ENCODE measurements around the gene MED15. TPM values are rescaled to one million over a fixed set of nuclear protein-coding genes. Genes with fewer than 3 reads are reported as not detected.

MED15 gene
- polyA plus RNA-seq, 2 of the 4 experiments (the other 2 are of a cell fraction), result 10.7 to 29.7 TPM

GRCh38 chr22:20625270-20625669, 117.9 kb downstream of the MED15 start:
- no peak for ATAC-seq
- 54% methylated on average over 4 of the region's 4 CpGs for WGBS (ENCODE audit: missing lambda C conversion rate)
- Histone ChIP-seq H3K9me3 (no peaks in the 10 kb centered on the region), H3K4me1 (no peaks in the 10 kb centered on the region), H3K4me3 (no peak overlapping the region), H3K4me2 (no peak overlapping the region), H3K27ac (no peak overlapping the region)
- ChIA-PET CTCF (interaction anchor here (2.5 kb wide), 1 partner anchor 19 kb away, joined by 7 read pairs; no protein-coding TSS in a partner anchor), POLR2A (no interaction called here)
- FAIRE-seq, result no peak
- no peak for DNase-seq (ENCODE audit: low read depth in 1 of 2, low spot score in 1 of 2)
- TF ChIP-seq HMGXB4 (CRISPR knock-in tag; IDR thresholded peaks at IDR 0.05; ENCODE audit: borderline replicate concordance) (no peak), RFX5 (IDR thresholded peaks at IDR 0.05) (no peak), FOSB (CRISPR knock-in tag; IDR thresholded peaks at IDR 0.05) (no peak), SMC3 (IDR thresholded peaks at IDR 0.05) (no peak), CEBPB (IDR thresholded peaks at IDR 0.05) (no peak), ZC3H11A (IDR thresholded peaks at IDR 0.05) (no peak), POLR2AphosphoS2 (conservative IDR thresholded peaks at IDR 0.05; ENCODE audit: low read length) (no peak)

- FAIRE-seq, result no peak
- ChIA-PET CTCF (interaction anchor here (2.5 kb wide), 1 partner anchor 20 kb away, joined by 7 read pairs; no protein-coding TSS in a partner anchor), POLR2A (no interaction called here)
- no peaks in the 10 kb centered on the region for H3K4me1 ChIP-seq
- no peak for DNase-seq (ENCODE audit: low read depth in 1 of 2, low spot score in 1 of 2)
- ATAC-seq, result no peak
- no peak overlapping the region for H3K4me2 ChIP-seq
- no peaks in the 10 kb centered on the region for H3K9me3 ChIP-seq
- TF ChIP-seq FOSB (CRISPR knock-in tag; IDR thresholded peaks at IDR 0.05) (no peak), NFE2L2 (conservative IDR thresholded peaks at IDR 0.05; ENCODE audit: low read length) (no peak), GATA3 (IDR thresholded peaks at IDR 0.05; ENCODE audit: borderline replicate concordance) (no peak), EP300 (IDR thresholded peaks at IDR 0.05) (no peak), FOXS1 (CRISPR knock-in tag; IDR thresholded peaks at IDR 0.05) (no peak), USF2 (IDR thresholded peaks at IDR 0.05) (no peak), EHF (CRISPR knock-in tag; IDR thresholded peaks at IDR 0.05) (no peak), KDM5A (IDR thresholded peaks at IDR 0.05) (no peak), KDM1A (IDR thresholded peaks at IDR 0.05; ENCODE audit: low read depth) (no peak)
- H3K4me3 ChIP-seq, result no peak overlapping the region
- H3K27ac ChIP-seq, result no peak overlapping the region
- 91% methylated on average over 4 of the region's 4 CpGs for WGBS (ENCODE audit: missing lambda C conversion rate)
These were observed 119.4 kb downstream of the MED15 start for GRCh38 chr22:20626811-20627210.

GRCh38 chr22:20627432-20627831, 120.0 kb downstream of the MED15 start:
- FAIRE-seq, result no peak
- H3K9me3 ChIP-seq, result no peaks in the 10 kb centered on the region
- ChIA-PET POLR2A (no interaction called here), CTCF (interaction anchor here (2.5 kb wide), 1 partner anchor 21 kb away, joined by 7 read pairs; no protein-coding TSS in a partner anchor)
- no peak overlapping the region for H3K4me3 ChIP-seq
- no peaks in the 10 kb centered on the region for H3K4me1 ChIP-seq
- DNase-seq (ENCODE audit: low read depth in 1 of 2, low spot score in 1 of 2), result no peak
- no peak for TF ChIP-seq BCL3 (IDR thresholded peaks at IDR 0.05)
- TF ChIP-seq KDM5A (IDR thresholded peaks at IDR 0.05), result no peak
- no peak overlapping the region for H3K27ac ChIP-seq
- no peak overlapping the region for H3K4me2 ChIP-seq
- no peak for ATAC-seq
- WGBS (ENCODE audit: missing lambda C conversion rate), result 64% methylated on average over 5 of the region's 5 CpGs

Data from A549 (cell line).